Gastroesophageal sphincter (tissue), 4 donors: Measurements from ENCODE around the gene TMEM151A. TPM values are rescaled to one million over a fixed set of nuclear protein-coding genes. Genes with fewer than 3 reads are reported as not detected.

Experiments used
- ATAC-seq: fragments of 150-250 bp; one replicate; pipeline ENCODE4 v1.9.1; 2016; ENCODE audit warnings: mild to moderate bottlenecking, moderate library complexity
- H3K27ac ChIP-seq, 4 donors: fragments of 200-600 bp; sonication (generic) in 3 of 4; 1 replicate in 3 of 4; 2 replicates in 1 of 4; pipeline ENCODE4 v1.5.1; 2016 to 2019
- H3K27me3 ChIP-seq: fragments of 200-600 bp; sonication (generic); one replicate; pipeline ENCODE4 v1.5.1; 2019
- H3K36me3 ChIP-seq, 2 donors: fragments of 200-600 bp; sonication (generic); one replicate each; pipeline ENCODE4 v1.5.1; 2019; ENCODE audit warnings: control low read depth in 1 of 2
- H3K4me1 ChIP-seq, 3 donors: fragments of 200-600 bp; sonication (generic); 1 replicate in 2 of 3; 2 replicates in 1 of 3; pipeline ENCODE4 v1.5.1; 2016 to 2019; ENCODE audit warnings: control low read depth in 2 of 3
- H3K4me3 ChIP-seq, 2 donors: fragments of 200-600 bp; sonication (generic); one replicate each; pipeline ENCODE4 v1.5.1; 2019; ENCODE audit warnings: mild to moderate bottlenecking in 1 of 2, moderate library complexity in 1 of 2
- H3K9me3 ChIP-seq, 3 donors: fragments of 200-600 bp; sonication (generic); one replicate each; pipeline ENCODE4 v1.5.1; 2017 to 2019; ENCODE audit warnings: control low read depth in 2 of 3
- EP300 ChIP-seq: sonication (generic); formaldehyde crosslinking; IDR thresholded peaks from one replicate; pipeline ENCODE4 v1.6.1; 2017; ENCODE audit warnings: antibody characterized with exemption, mild to moderate bottlenecking
- POLR2A ChIP-seq, 2 donors: fragments of 450-650 bp; IDR thresholded peaks; one replicate each; pipeline ENCODE4 v1.6.1; 2017; ENCODE audit warnings: antibody characterized with exemption in 2 of 2, mild to moderate bottlenecking in 2 of 2, moderate library complexity in 1 of 2
- POLR2AphosphoS5 ChIP-seq: sonication (generic); formaldehyde crosslinking; IDR thresholded peaks from one replicate; pipeline ENCODE4 v1.6.1; 2017; ENCODE audit warnings: antibody characterized with exemption
- WGBS, 2 donors: methylation state at CpG; one replicate each; pipeline ENCODE4 v1.1.5; 2018; ENCODE audit warnings: low coverage in 1 of 2; 5-methylcytosine and 5-hydroxymethylcytosine counted together
- total RNA-seq, 4 donors: library from RNA; depleted of rRNA; stranded (reverse); fragments of >200 nt; gene quantifications; one replicate each; pipeline ENCODE4 v1.1.0, GENCODE V29; 2016
- TF ChIP-seq, protein P1 (sequence below), 4 experiments: fragments of 200-600 bp in 2 of 4; fragments of 450-650 bp in 2 of 4; sonication (generic) in 1 of 4; IDR thresholded peaks; one replicate each; pipeline ENCODE4 v1.5.1; 2017 to 2019; ENCODE audit warnings: antibody characterized with exemption in 4 of 4, mild to moderate bottlenecking in 2 of 4, moderate library complexity in 2 of 4

TMEM151A gene
- total RNA-seq, 4 donors from 2014 or later = 0.66 TPM; not detected in 3

GRCh38 chr11:66329165-66329673, 37.5 kb downstream of the TMEM151A start:
- Histone ChIP-seq H3K9me3 (no peaks in the 10 kb centered on the region), H3K27ac (no peak overlapping the region), H3K36me3 (peaks cover 0 to 27% of the 10 kb centered on the region in 2 donors), H3K4me3 (no peak overlapping the region), H3K27me3 (no peaks in the 10 kb centered on the region), H3K4me1 (peaks cover 0 to 34% (median 30%) of the 10 kb centered on the region in 3 donors)
- no peak for TF ChIP-seq POLR2AphosphoS5
- no peak for TF ChIP-seq POLR2A (IDR thresholded peaks at IDR 0.05)
- TF ChIP-seq EP300 = no peak
- TF ChIP-seq, protein P1, sequence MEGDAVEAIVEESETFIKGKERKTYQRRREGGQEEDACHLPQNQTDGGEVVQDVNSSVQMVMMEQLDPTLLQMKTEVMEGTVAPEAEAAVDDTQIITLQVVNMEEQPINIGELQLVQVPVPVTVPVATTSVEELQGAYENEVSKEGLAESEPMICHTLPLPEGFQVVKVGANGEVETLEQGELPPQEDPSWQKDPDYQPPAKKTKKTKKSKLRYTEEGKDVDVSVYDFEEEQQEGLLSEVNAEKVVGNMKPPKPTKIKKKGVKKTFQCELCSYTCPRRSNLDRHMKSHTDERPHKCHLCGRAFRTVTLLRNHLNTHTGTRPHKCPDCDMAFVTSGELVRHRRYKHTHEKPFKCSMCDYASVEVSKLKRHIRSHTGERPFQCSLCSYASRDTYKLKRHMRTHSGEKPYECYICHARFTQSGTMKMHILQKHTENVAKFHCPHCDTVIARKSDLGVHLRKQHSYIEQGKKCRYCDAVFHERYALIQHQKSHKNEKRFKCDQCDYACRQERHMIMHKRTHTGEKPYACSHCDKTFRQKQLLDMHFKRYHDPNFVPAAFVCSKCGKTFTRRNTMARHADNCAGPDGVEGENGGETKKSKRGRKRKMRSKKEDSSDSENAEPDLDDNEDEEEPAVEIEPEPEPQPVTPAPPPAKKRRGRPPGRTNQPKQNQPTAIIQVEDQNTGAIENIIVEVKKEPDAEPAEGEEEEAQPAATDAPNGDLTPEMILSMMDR (IDR thresholded peaks at IDR 0.05) = no peak
- WGBS, 2 donors = no CpG with 5 or more reads among the region's 3 CpGs
- no peak for ATAC-seq

GRCh38 chr11:66330931-66331330, 39.2 kb downstream of the TMEM151A start:
- H3K27ac ChIP-seq = no peak overlapping the region
- H3K9me3 ChIP-seq = no peaks in the 10 kb centered on the region
- no CpG with 5 or more reads among the region's 10 CpGs for WGBS, 2 donors
- TF ChIP-seq EP300 (no peak), POLR2A (IDR thresholded peaks at IDR 0.05) (no peak), POLR2AphosphoS5 (no peak)
- TF ChIP-seq, protein P1 (IDR thresholded peaks at IDR 0.05) = no peak
- ATAC-seq = no peak
- H3K4me1 ChIP-seq = peaks cover 0 to 48% (median 37%) of the 10 kb centered on the region in 3 donors
- no peaks in the 10 kb centered on the region for H3K27me3 ChIP-seq
- H3K4me3 ChIP-seq = no peak overlapping the region
- H3K36me3 ChIP-seq = peaks cover 0 to 33% of the 10 kb centered on the region in 2 donors

DNA sequence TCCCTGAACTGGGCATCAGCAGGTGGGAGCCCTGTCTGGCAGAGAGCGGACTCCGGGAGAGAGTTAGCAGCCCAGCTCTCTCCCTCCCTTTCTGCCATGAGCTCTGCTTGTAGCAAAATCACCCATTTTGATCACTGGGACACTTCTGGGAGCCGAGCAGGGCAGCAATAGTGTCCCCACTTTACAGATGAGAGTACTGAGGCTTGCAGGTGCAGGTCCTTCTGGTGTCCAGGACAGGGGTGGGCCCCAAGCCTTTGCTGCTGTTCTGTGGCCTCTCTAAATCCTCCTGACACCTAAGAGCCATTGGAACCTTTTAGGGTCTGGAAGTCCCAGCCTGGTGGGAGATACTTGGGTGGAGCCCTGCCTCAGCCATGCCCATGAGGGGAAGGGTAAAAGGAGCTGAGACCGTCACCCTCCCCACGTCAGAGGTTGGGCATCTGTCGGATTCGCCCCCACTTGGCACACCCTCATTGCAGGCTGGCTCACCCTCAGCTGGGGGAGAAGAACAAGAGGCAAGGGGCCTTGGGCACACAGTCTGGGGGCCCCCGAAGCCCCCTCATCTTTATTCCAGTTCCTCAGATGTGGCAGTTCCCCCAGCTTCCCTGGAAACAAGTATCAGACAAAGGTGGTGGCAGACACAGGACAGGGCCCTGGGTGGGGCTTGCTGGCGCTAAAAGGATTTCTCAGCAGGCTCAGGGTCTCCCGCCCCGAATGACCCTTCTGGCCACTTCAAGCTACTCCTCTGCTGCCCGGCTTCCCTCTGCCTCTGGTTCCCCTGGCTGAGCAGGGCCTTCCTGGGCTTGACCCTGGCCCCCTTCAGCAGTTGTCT, 40.1 kb downstream of the TMEM151A start:
- Histone ChIP-seq H3K36me3 (peaks cover 0 to 33% of the 10 kb centered on the region in 2 donors), H3K4me3 (no peak overlapping the region), H3K27ac (no peak overlapping the region), H3K9me3 (no peaks in the 10 kb centered on the region), H3K27me3 (no peaks in the 10 kb centered on the region), H3K4me1 (peaks cover 0 to 48% (median 35%) of the 10 kb centered on the region in 3 donors)
- TF ChIP-seq, protein P1 (IDR thresholded peaks at IDR 0.05) = no peak
- no peak for TF ChIP-seq POLR2A (IDR thresholded peaks at IDR 0.05)
- no peak for TF ChIP-seq POLR2AphosphoS5
- TF ChIP-seq EP300 = no peak
- WGBS, 2 donors = 88 to 100% methylated on average over 1 to 6 of the region's 12 CpGs
- no peak for ATAC-seq

DNA sequence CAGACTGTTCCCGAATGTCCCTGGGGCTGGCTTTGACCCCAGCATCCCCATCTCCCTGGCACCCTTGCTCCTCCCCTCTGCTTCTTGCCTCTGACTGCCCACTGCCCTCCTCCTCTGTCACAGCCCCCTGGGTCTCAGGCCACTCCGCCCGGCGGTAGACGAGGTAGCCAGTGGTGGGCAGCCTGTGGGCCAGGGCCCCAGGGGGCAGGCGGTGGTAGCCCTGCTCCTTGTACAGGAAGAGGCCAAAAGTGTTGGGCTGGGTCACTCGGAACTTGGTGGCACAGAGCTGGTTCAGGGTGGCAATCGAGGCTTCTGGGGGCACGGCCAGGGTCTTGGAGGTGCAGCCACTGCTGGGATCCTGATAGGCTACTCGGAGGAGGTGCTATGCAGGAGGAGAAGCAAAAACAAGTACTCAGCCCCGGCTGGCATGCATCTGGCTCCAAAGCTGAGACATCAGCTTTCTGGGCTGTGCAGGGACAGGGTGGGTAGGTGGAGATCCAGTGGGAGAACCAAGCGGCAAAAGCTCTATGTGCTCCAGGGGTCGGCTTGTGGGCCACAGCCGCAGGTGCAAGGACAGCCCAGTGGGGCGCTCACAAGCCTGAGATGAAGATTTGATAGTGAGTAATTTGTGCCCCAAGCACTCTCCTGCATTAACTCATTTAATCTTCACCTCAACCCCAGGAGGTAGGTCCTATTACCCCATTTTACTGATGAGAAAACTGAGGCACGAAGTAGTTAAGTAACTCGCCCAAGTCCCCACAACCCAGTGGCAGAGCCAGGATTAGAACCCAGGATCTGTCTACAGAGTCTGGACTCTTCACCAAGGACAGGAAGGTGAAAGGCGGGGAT, 40.9 kb downstream of the TMEM151A start:
- no peaks in the 10 kb centered on the region for H3K9me3 ChIP-seq
- H3K27me3 ChIP-seq = no peaks in the 10 kb centered on the region
- TF ChIP-seq, protein P1 (IDR thresholded peaks at IDR 0.05) = no peak
- TF ChIP-seq EP300 (no peak), POLR2A (IDR thresholded peaks at IDR 0.05) (no peak), POLR2AphosphoS5 (no peak)
- ATAC-seq = no peak
- no peak overlapping the region for H3K27ac ChIP-seq
- H3K36me3 ChIP-seq = peaks cover 0 to 42% of the 10 kb centered on the region in 2 donors
- no peak overlapping the region for H3K4me3 ChIP-seq
- peaks cover 0 to 45% (median 35%) of the 10 kb centered on the region in 3 donors for H3K4me1 ChIP-seq
- 50 to 90% methylated on average over 2 to 5 of the region's 18 CpGs for WGBS, 2 donors
